ENCODE data around the gene TEX11. TPM values are rescaled to one million over a fixed set of nuclear protein-coding genes. Genes with fewer than 3 reads are reported as not detected.
"Not testable (repeated sequence)": the region's sequence is repeated elsewhere in the genome, so short reads cannot be mapped to it uniquely, and the experiment has no call there.

Gene TEX11
- total and polyA plus RNA-seq, 9 donors = 0.07 to 0.15 (median 0.10) TPM; not detected in 4

DNA sequence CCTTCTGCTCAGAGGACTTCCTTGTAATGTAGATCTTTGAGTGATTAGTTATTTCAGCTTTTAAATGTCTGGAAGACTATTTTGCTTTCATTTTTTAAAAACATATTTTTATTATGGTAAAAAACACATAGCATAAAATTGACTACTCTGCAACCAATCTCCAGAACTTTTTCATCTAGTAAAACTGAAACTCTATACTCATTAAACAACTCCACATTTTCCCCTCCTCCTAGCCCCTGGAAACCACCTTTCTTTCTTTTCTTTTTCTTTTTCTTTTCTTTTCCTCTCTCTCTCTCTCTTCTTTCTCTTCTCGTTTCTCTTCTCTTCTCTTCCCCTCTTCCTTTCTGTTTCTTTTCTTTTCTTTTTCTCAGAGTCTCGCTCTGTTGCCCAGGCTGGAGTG, 233.2 kb downstream of the TEX11 start:
- no peaks in the 10 kb centered on the region for H3K4me1 ChIP-seq (ENCODE audit: control insufficient read depth, insufficient read depth, low read length)
- WGBS (ENCODE audit: insufficient coverage) = 53% methylated on average over 2 of the region's 2 CpGs

GRCh38 chrX:70672326-70672725, 236.2 kb downstream of the TEX11 start:
- no CpG with 5 or more reads among the region's 3 CpGs for WGBS (ENCODE audit: insufficient coverage)
- H3K4me1 ChIP-seq (ENCODE audit: control insufficient read depth, insufficient read depth, low read length) = no peaks in the 10 kb centered on the region
- H3K36me3 ChIP-seq (ENCODE audit: control insufficient read depth, insufficient read depth, low read length) = no peaks in the 10 kb centered on the region
- H3K9me3 ChIP-seq (replicated peaks; ENCODE audit: control insufficient read depth, low read depth, low read length) = no peaks in the 10 kb centered on the region
- DNase-seq = no peak
- H3K27ac ChIP-seq (ENCODE audit: low read length) = no peak overlapping the region
- no peak overlapping the region for H3K4me3 ChIP-seq (ENCODE audit: low read length)
- H3K27me3 ChIP-seq (ENCODE audit: control insufficient read depth, insufficient read depth, low read length) = no peaks in the 10 kb centered on the region

More for the DNA sequence above, 233.2 kb downstream of the TEX11 start:
- Histone ChIP-seq H3K9me3 (replicated peaks; ENCODE audit: control insufficient read depth, low read depth, low read length) (no peaks in the 10 kb centered on the region), H3K27ac (ENCODE audit: low read length) (no peak overlapping the region), H3K27me3 (ENCODE audit: control insufficient read depth, insufficient read depth, low read length) (no peaks in the 10 kb centered on the region), H3K4me3 (ENCODE audit: low read length) (no peak overlapping the region), H3K36me3 (ENCODE audit: control insufficient read depth, insufficient read depth, low read length) (no peaks in the 10 kb centered on the region)
- DNase-seq = no peak

DNA sequence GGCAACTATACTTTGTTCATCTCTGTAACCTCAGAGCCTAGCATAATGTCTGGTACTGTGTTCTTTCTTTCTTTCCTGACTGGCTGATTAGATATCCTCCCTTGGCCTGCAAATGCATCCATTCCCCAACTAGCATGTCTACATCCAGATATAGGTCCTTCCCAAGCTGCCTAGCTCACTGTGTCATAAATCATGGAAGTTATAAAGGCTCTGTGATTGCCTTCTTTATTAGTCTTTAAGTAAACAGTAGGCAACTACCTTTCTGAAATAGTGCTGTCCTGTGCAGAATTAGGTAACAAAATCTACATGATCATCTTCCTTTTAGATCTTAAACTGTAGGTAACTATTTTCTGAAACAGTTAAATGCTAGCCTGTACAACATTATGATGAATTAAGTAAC, 239.4 kb downstream of the TEX11 start:
- Histone ChIP-seq H3K27ac (ENCODE audit: low read length) (no peak overlapping the region), H3K9me3 (replicated peaks; ENCODE audit: control insufficient read depth, low read depth, low read length) (no peaks in the 10 kb centered on the region), H3K4me1 (ENCODE audit: control insufficient read depth, insufficient read depth, low read length) (no peaks in the 10 kb centered on the region), H3K27me3 (ENCODE audit: control insufficient read depth, insufficient read depth, low read length) (no peaks in the 10 kb centered on the region), H3K4me3 (ENCODE audit: low read length) (no peak overlapping the region), H3K36me3 (ENCODE audit: control insufficient read depth, insufficient read depth, low read length) (no peaks in the 10 kb centered on the region)
- DNase-seq = no peak

GRCh38 chrX:70664726-70665125, 243.8 kb downstream of the TEX11 start:
- Histone ChIP-seq H3K27me3 (ENCODE audit: control insufficient read depth, insufficient read depth, low read length) (no peaks in the 10 kb centered on the region), H3K9me3 (replicated peaks; ENCODE audit: control insufficient read depth, low read depth, low read length) (no peaks in the 10 kb centered on the region), H3K4me1 (ENCODE audit: control insufficient read depth, insufficient read depth, low read length) (no peaks in the 10 kb centered on the region), H3K4me3 (ENCODE audit: low read length) (no peak overlapping the region), H3K36me3 (ENCODE audit: control insufficient read depth, insufficient read depth, low read length) (no peaks in the 10 kb centered on the region), H3K27ac (ENCODE audit: low read length) (no peak overlapping the region)
- WGBS (ENCODE audit: insufficient coverage) = no CpG with 5 or more reads among the region's 1 CpG
- peak; percentile 11 for DNase-seq

DNA sequence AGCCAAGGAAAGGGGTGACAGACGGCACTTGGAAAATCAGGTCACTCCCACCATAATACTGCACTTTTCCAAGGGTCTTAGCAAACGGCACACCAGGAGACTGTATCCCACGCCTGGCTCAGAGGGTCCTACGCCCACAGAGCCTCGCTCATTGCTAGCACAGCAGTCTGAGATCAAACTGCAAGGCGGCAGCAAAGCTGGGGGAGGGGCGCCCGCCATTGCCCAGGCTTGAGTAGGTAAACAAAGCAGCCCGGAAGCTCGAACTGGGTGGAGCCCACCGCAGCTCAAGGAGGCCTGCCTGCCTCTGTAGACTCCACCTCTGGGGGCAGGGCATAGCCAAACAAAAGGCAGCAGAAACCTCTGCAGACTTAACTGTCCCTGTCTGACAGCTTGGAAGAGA, 247.4 kb downstream of the TEX11 start:
- DNase-seq; H3K27me3 ChIP-seq (ENCODE audit: control insufficient read depth, insufficient read depth, low read length); H3K4me1 ChIP-seq (ENCODE audit: control insufficient read depth, insufficient read depth, low read length); H3K27ac ChIP-seq (ENCODE audit: low read length); H3K9me3 ChIP-seq (replicated peaks; ENCODE audit: control insufficient read depth, low read depth, low read length); H3K4me3 ChIP-seq (ENCODE audit: low read length); H3K36me3 ChIP-seq (ENCODE audit: control insufficient read depth, insufficient read depth, low read length): not testable (repeated sequence)
- 80% methylated on average over 2 of the region's 11 CpGs for WGBS (ENCODE audit: insufficient coverage)

DNA sequence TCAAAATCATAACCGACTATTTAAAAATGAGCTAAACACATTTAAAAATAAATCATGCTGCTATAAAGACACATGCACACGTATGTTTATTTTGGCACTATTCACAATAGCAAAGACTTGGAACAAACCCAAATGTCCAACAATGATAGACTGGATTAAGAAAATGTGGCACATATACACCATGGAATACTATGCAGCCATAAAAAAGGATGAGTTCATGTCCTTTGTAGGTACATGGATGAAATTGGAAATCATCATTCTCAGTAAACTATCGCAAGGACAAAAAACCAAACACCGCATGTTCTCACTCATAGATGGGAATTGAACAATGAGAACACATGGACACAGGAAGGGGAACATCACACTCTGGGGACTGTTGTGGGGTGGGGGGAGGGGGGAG, 251.0 kb downstream of the TEX11 start:
- H3K4me1 ChIP-seq (ENCODE audit: control insufficient read depth, insufficient read depth, low read length); H3K27ac ChIP-seq (ENCODE audit: low read length); DNase-seq; H3K36me3 ChIP-seq (ENCODE audit: control insufficient read depth, insufficient read depth, low read length); H3K9me3 ChIP-seq (replicated peaks; ENCODE audit: control insufficient read depth, low read depth, low read length); H3K4me3 ChIP-seq (ENCODE audit: low read length); H3K27me3 ChIP-seq (ENCODE audit: control insufficient read depth, insufficient read depth, low read length): not testable (repeated sequence)
- no CpG with 5 or more reads among the region's 4 CpGs for WGBS (ENCODE audit: insufficient coverage)

DNA sequence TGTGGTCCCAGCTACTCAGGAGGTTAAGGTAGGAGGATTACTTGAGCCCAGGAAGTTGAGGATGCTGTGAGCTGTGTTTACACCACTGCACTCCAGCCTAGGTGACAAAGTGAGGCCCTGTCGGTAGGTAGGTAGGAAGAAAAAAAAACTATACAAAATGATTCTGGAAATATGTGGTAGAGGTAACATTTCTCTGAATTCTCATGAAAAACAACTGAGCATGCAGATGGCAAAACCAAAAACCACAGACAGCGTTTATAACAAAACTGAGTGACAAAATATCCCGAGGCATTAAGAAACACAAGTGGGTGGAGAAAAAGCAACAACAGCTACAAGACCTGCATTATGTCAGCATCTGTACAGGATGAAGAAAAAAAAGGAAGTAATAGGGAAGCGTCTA, 252.2 kb downstream of the TEX11 start:
- no peaks in the 10 kb centered on the region for H3K27me3 ChIP-seq (ENCODE audit: control insufficient read depth, insufficient read depth, low read length)

DNA sequence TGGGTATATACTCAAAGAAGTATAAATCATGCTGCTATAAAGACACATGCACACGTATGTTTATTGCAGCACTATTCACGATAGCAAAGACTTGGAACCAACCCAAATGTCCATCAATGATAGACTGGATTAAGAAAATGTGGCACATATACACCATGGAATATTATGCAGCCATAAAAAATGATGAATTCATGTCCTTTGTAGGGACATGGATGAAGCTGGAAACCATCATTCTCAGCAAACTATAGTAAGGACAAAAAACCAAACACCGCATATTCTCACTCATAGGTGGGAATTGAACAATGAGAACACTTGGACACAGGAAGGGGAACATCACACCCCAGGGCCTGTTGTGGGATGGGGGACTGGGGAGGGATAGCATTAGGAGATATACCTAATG, 260.6 kb downstream of the TEX11 start:
- H3K36me3 ChIP-seq (ENCODE audit: control insufficient read depth, insufficient read depth, low read length); H3K27me3 ChIP-seq (ENCODE audit: control insufficient read depth, insufficient read depth, low read length); H3K4me1 ChIP-seq (ENCODE audit: control insufficient read depth, insufficient read depth, low read length); H3K4me3 ChIP-seq (ENCODE audit: low read length); DNase-seq; H3K9me3 ChIP-seq (replicated peaks; ENCODE audit: control insufficient read depth, low read depth, low read length); H3K27ac ChIP-seq (ENCODE audit: low read length): not testable (repeated sequence)
- WGBS (ENCODE audit: insufficient coverage) = no CpG with 5 or more reads among the region's 3 CpGs

More for the DNA sequence above, 252.2 kb downstream of the TEX11 start:
- Histone ChIP-seq H3K9me3 (replicated peaks; ENCODE audit: control insufficient read depth, low read depth, low read length) (no peaks in the 10 kb centered on the region), H3K4me3 (ENCODE audit: low read length) (no peak overlapping the region), H3K36me3 (ENCODE audit: control insufficient read depth, insufficient read depth, low read length) (no peaks in the 10 kb centered on the region), H3K4me1 (ENCODE audit: control insufficient read depth, insufficient read depth, low read length) (no peaks in the 10 kb centered on the region), H3K27ac (ENCODE audit: low read length) (no peak overlapping the region)
- WGBS (ENCODE audit: insufficient coverage) = 27% methylated on average over 1 of the region's 4 CpGs
- no peak for DNase-seq

GRCh38 chrX:70636218-70636617, 272.3 kb downstream of the TEX11 start:
- no peak for DNase-seq
- no peaks in the 10 kb centered on the region for H3K9me3 ChIP-seq (replicated peaks; ENCODE audit: control insufficient read depth, low read depth, low read length)

GRCh38 chrX:70635669-70636068, 272.8 kb downstream of the TEX11 start:
- H3K4me3 ChIP-seq (ENCODE audit: low read length) = no peak overlapping the region
- no peaks in the 10 kb centered on the region for H3K9me3 ChIP-seq (replicated peaks; ENCODE audit: control insufficient read depth, low read depth, low read length)
- H3K27ac ChIP-seq (ENCODE audit: low read length) = no peak overlapping the region
- no peaks in the 10 kb centered on the region for H3K4me1 ChIP-seq (ENCODE audit: control insufficient read depth, insufficient read depth, low read length)
- no peaks in the 10 kb centered on the region for H3K27me3 ChIP-seq (ENCODE audit: control insufficient read depth, insufficient read depth, low read length)
- 39% methylated on average over 2 of the region's 2 CpGs for WGBS (ENCODE audit: insufficient coverage)
- DNase-seq = no peak
- H3K36me3 ChIP-seq (ENCODE audit: control insufficient read depth, insufficient read depth, low read length) = no peaks in the 10 kb centered on the region

More at GRCh38 chrX:70636218-70636617, 272.3 kb downstream of the TEX11 start:
- Histone ChIP-seq H3K4me1 (ENCODE audit: control insufficient read depth, insufficient read depth, low read length) (no peaks in the 10 kb centered on the region), H3K27me3 (ENCODE audit: control insufficient read depth, insufficient read depth, low read length) (no peaks in the 10 kb centered on the region), H3K4me3 (ENCODE audit: low read length) (no peak overlapping the region), H3K36me3 (ENCODE audit: control insufficient read depth, insufficient read depth, low read length) (no peaks in the 10 kb centered on the region), H3K27ac (ENCODE audit: low read length) (no peak overlapping the region)
- WGBS (ENCODE audit: insufficient coverage) = 71% methylated on average over 1 of the region's 1 CpG

GRCh38 chrX:70635227-70635626, 273.3 kb downstream of the TEX11 start:
- Histone ChIP-seq H3K27ac (ENCODE audit: low read length) (no peak overlapping the region), H3K9me3 (replicated peaks; ENCODE audit: control insufficient read depth, low read depth, low read length) (no peaks in the 10 kb centered on the region), H3K27me3 (ENCODE audit: control insufficient read depth, insufficient read depth, low read length) (no peaks in the 10 kb centered on the region), H3K4me1 (ENCODE audit: control insufficient read depth, insufficient read depth, low read length) (no peaks in the 10 kb centered on the region), H3K4me3 (ENCODE audit: low read length) (no peak overlapping the region), H3K36me3 (ENCODE audit: control insufficient read depth, insufficient read depth, low read length) (no peaks in the 10 kb centered on the region)
- no peak for DNase-seq
- WGBS (ENCODE audit: insufficient coverage) = 80% methylated on average over 4 of the region's 4 CpGs
